Measurements from ENCODE around the gene SLC9A9.

SLC9A9 gene

GRCh38 chr3:143475981-143476380 is 372.3 kb downstream of the SLC9A9 start:
- ChIA-PET POLR2A (no interaction called here), CTCF (interaction anchor here (1.0 kb wide), 1 partner anchor 29 kb away, joined by 5 read pairs; no protein-coding TSS in a partner anchor)
- no peak for DNase-seq (ENCODE audit: extremely low spot score)
- TF ChIP-seq, protein P1, sequence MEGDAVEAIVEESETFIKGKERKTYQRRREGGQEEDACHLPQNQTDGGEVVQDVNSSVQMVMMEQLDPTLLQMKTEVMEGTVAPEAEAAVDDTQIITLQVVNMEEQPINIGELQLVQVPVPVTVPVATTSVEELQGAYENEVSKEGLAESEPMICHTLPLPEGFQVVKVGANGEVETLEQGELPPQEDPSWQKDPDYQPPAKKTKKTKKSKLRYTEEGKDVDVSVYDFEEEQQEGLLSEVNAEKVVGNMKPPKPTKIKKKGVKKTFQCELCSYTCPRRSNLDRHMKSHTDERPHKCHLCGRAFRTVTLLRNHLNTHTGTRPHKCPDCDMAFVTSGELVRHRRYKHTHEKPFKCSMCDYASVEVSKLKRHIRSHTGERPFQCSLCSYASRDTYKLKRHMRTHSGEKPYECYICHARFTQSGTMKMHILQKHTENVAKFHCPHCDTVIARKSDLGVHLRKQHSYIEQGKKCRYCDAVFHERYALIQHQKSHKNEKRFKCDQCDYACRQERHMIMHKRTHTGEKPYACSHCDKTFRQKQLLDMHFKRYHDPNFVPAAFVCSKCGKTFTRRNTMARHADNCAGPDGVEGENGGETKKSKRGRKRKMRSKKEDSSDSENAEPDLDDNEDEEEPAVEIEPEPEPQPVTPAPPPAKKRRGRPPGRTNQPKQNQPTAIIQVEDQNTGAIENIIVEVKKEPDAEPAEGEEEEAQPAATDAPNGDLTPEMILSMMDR (IDR thresholded peaks at IDR 0.05; ENCODE audit: control extremely low read depth, extremely low read depth, low read depth, missing control alignments), result no peak

DNA sequence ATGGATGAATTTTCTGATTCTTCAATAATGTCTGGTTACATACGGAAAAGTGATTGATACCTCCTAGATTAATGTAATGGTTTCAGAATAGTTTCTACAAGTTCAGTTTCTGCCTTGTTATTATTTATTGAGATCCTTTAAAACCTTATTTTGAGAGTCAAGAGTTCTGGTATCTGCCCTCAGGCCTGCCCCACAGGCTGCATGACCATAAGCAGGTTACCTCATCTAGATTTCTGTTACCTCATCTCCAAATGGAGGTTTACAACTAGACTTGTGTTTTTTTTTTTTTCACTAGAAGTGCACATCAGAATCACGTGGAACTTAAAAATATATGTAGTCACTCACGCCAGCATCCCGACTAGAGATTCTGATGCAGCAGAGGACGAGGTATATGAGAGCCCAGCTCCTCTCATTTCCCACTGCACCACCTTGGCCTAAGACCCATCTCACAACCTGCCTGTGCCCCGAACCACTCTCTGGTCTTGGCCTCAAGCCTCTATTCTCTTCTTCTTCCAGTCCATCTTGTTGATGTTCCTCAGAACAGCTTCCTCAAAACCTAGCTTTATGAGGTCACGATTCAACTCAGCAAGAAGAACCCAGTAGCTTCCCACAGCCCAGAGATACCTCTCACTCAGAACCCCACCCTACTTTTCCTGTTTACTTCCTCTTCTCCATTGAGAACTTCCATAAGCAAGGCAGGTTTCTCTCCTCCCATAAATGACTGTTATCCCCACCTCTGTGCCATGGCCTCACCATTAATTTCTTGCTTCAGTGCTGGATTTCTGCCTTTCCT is 375.3 kb downstream of the SLC9A9 start:
- POLR2A ChIA-PET, result no interaction called here
- TF ChIP-seq, protein P1 (IDR thresholded peaks at IDR 0.05; ENCODE audit: control extremely low read depth, extremely low read depth, low read depth, missing control alignments), result no peak
- CTCF ChIA-PET, result interaction anchor here (1.3 to 1.4 kb wide), 2 partner anchors 8 to 120 kb away, joined by 3 read pairs; no protein-coding TSS in a partner anchor
- DNase-seq (ENCODE audit: extremely low spot score), result no peak

GRCh38 chr3:143471705-143472104 is 376.6 kb downstream of the SLC9A9 start:
- CTCF ChIA-PET, result interaction anchor here (1.1 to 1.4 kb wide), 2 partner anchors 9 to 11 kb away, joined by 3 read pairs; no protein-coding TSS in a partner anchor
- TF ChIP-seq, protein P1 (IDR thresholded peaks at IDR 0.05; ENCODE audit: control extremely low read depth, extremely low read depth, low read depth, missing control alignments), result no peak
- POLR2A ChIA-PET, result no interaction called here
- DNase-seq (ENCODE audit: extremely low spot score), result no peak

- ChIA-PET CTCF (interaction anchor here (1.2 to 1.5 kb wide), 2 partner anchors 36 to 45 kb away, joined by 3 to 4 read pairs; no protein-coding TSS in a partner anchor), POLR2A (no interaction called here)
- TF ChIP-seq, protein P1 (IDR thresholded peaks at IDR 0.05; ENCODE audit: control extremely low read depth, extremely low read depth, low read depth, missing control alignments), result no peak
- no peak for DNase-seq (ENCODE audit: extremely low spot score)
Observed at GRCh38 chr3:143469159-143469558, 379.1 kb downstream of the SLC9A9 start.

DNA sequence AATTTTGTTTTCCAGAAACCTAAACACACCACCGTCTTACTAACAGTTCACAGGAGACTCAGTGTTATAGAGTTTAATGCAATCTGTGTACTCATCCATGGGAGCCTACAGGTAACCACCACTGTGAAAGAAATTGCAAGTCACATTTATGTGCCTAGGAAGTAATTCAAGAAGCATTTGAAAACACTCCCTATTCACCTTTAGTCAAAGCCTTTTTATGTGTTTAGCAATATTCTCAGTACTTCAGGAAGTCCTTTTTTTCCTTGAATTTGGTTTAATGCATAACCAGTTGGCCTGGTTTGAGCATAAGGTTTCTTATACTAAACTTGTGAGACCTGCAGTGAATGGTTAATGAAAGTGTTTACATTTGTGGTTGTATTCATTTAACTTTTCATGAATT is 382.6 kb downstream of the SLC9A9 start:
- ChIA-PET POLR2A (no interaction called here), CTCF (no interaction called here)
- TF ChIP-seq, protein P1 (IDR thresholded peaks at IDR 0.05; ENCODE audit: control extremely low read depth, extremely low read depth, low read depth, missing control alignments), result no peak
- DNase-seq (ENCODE audit: extremely low spot score), result no peak

DNA sequence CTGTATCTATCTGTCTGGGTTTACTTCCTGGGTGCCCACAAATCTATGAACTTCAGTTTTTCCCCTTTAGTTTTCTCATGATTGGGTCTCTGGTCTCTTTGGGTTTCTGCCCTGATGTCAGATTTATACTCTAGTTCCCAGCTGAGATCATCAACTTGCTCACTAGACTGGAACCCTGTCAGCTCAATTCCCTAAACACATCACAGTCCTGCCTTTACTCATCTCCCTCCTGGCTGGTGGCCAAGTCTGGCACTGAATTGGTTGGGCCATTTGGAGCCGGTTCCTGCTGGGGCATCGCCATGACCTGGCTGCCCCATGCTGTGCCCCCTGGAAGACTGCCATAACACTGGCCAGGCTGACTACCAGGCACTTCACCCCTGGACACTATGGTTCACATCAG is 383.4 kb downstream of the SLC9A9 start:
- CTCF ChIA-PET, result interaction anchor here (2.3 kb wide), 1 partner anchor 15 kb away, joined by 6 read pairs; no protein-coding TSS in a partner anchor
- POLR2A ChIA-PET, result no interaction called here
- no peak for DNase-seq (ENCODE audit: extremely low spot score)
- TF ChIP-seq, protein P1 (IDR thresholded peaks at IDR 0.05; ENCODE audit: control extremely low read depth, extremely low read depth, low read depth, missing control alignments), result no peak
